GM21576 (cell line): ENCODE results near the gene IKZF2.
"Not testable (repeated sequence)": the region's sequence is repeated elsewhere in the genome, so short reads cannot be mapped to it uniquely, and the experiment has no call there.

Experiments used
- ATAC-seq: cut with Tn5 transposase; IDR thresholded peaks from one replicate; pipeline ENCODE4 v1.9.1; 2021; ENCODE audit warnings: mild to moderate bottlenecking, moderate library complexity; ENCODE audit not compliant: unreplicated experiment

IKZF2 gene

GRCh38 chr2:213057977-213058376, 93.4 kb downstream of the IKZF2 start:
- no peak for ATAC-seq

GRCh38 chr2:213046431-213046830, 105.0 kb downstream of the IKZF2 start:
- ATAC-seq: no peak

GRCh38 chr2:213043566-213043965, 107.8 kb downstream of the IKZF2 start:
- ATAC-seq: no peak

GRCh38 chr2:213042262-213042661, 109.2 kb downstream of the IKZF2 start:
- no peak for ATAC-seq

- no peak for ATAC-seq
These were observed 114.6 kb downstream of the IKZF2 start for GRCh38 chr2:213036836-213037235.

GRCh38 chr2:213034585-213034984, 116.8 kb downstream of the IKZF2 start:
- ATAC-seq: no peak

GRCh38 chr2:213032607-213033006, 118.8 kb downstream of the IKZF2 start:
- no peak for ATAC-seq

GRCh38 chr2:213022987-213023386, 128.4 kb downstream of the IKZF2 start:
- ATAC-seq: peak; percentile 73

GRCh38 chr2:213021971-213022899, 129.2 kb downstream of the IKZF2 start:
- ATAC-seq: peak; percentile 75

GRCh38 chr2:213020913-213021312, 130.5 kb downstream of the IKZF2 start:
- not testable (repeated sequence) for ATAC-seq

- no peak for ATAC-seq
These were observed 131.1 kb downstream of the IKZF2 start for GRCh38 chr2:213020268-213020667.

- ATAC-seq: no peak
These were observed 132.0 kb downstream of the IKZF2 start for GRCh38 chr2:213019368-213019767.

- no peak for ATAC-seq
These were observed 133.0 kb downstream of the IKZF2 start for GRCh38 chr2:213018340-213018901.

GRCh38 chr2:213017404-213017803, 134.0 kb downstream of the IKZF2 start:
- ATAC-seq: no peak

GRCh38 chr2:213016984-213017351, 134.4 kb downstream of the IKZF2 start:
- no peak for ATAC-seq

GRCh38 chr2:213016166-213016983, 135.0 kb downstream of the IKZF2 start:
- ATAC-seq: peak; percentile 37

GRCh38 chr2:213015387-213016165, 135.8 kb downstream of the IKZF2 start:
- ATAC-seq: peak; percentile 82

- no peak for ATAC-seq
These were observed 137.4 kb downstream of the IKZF2 start for GRCh38 chr2:213013979-213014378.

- no peak for ATAC-seq
These were observed 139.9 kb downstream of the IKZF2 start for GRCh38 chr2:213011505-213011904.

- no peak for ATAC-seq
These were observed 141.2 kb downstream of the IKZF2 start for GRCh38 chr2:213010106-213010779.
